Stimulated activated CD8-positive, alpha-beta memory T cell treated with anti-CD3 and anti-CD28 coated beads, Interleukin-15, amount 100 ng/mL, for 24 hours (primary cell): ENCODE data around the gene MTTP.

Experiments
- DNase-seq: peaks from one replicate; pipeline ENCODE4 v3.0.0-alpha.2; 2020; ENCODE audit warnings: low read depth

MTTP gene

GRCh38 chr4:99593781-99594641, 19.4 kb downstream of the MTTP start:
- no peak for DNase-seq

- no peak for DNase-seq
Observed at GRCh38 chr4:99594818-99595217, 20.2 kb downstream of the MTTP start.

GRCh38 chr4:99606716-99607115, 32.1 kb downstream of the MTTP start:
- DNase-seq, result no peak

- DNase-seq, result no peak
Observed at GRCh38 chr4:99608417-99608816, 33.8 kb downstream of the MTTP start.

- no peak for DNase-seq
Observed at GRCh38 chr4:99610605-99611175, 36.1 kb downstream of the MTTP start.

- no peak for DNase-seq
Observed at GRCh38 chr4:99612281-99612680, 37.7 kb downstream of the MTTP start.

GRCh38 chr4:99612704-99613103, 38.1 kb downstream of the MTTP start:
- no peak for DNase-seq

- no peak for DNase-seq
Observed at GRCh38 chr4:99614491-99614890, 39.9 kb downstream of the MTTP start.

- no peak for DNase-seq
Observed at GRCh38 chr4:99615170-99615820, 40.7 kb downstream of the MTTP start.

GRCh38 chr4:99617374-99617773, 42.8 kb downstream of the MTTP start:
- DNase-seq, result no peak

- no peak for DNase-seq
Observed at GRCh38 chr4:99622341-99622740, 47.7 kb downstream of the MTTP start.

GRCh38 chr4:99624141-99624719, 49.6 kb downstream of the MTTP start:
- DNase-seq, result no peak

- DNase-seq, result no peak
Observed at GRCh38 chr4:99625369-99625768, 50.7 kb downstream of the MTTP start.

GRCh38 chr4:99628040-99628439, 53.4 kb downstream of the MTTP start:
- no peak for DNase-seq

- DNase-seq, result no peak
Observed at GRCh38 chr4:99629962-99630554, 55.4 kb downstream of the MTTP start.

GRCh38 chr4:99630857-99631360, 56.3 kb downstream of the MTTP start:
- DNase-seq, result no peak

- no peak for DNase-seq
Observed at GRCh38 chr4:99633772-99634171, 59.1 kb downstream of the MTTP start.

- DNase-seq, result no peak
Observed at GRCh38 chr4:99634742-99635360, 60.2 kb downstream of the MTTP start.

- no peak for DNase-seq
Observed at GRCh38 chr4:99635601-99636000, 61.0 kb downstream of the MTTP start.

- no peak for DNase-seq
Observed at GRCh38 chr4:99636422-99636821, 61.8 kb downstream of the MTTP start.

GRCh38 chr4:99637174-99637573, 62.5 kb downstream of the MTTP start:
- DNase-seq, result no peak

GRCh38 chr4:99640676-99641075, 66.1 kb downstream of the MTTP start:
- no peak for DNase-seq
